ENCODE results near the gene CCNF.
A peak's percentile ranks its signal among the peaks of the same experiment; 100 is the strongest.

The CCNF gene

GRCh38 chr16:2480948-2481347 is 51.7 kb downstream of the CCNF start:
- TF ChIP-seq CTCF (conservative IDR thresholded peaks at IDR 0.05; ENCODE audit: control insufficient read depth, insufficient read depth, low read depth, low read length) = no peak
- no peak for DNase-seq (ENCODE audit: low read depth)
- H3K4me3 ChIP-seq (ENCODE audit: control insufficient read depth, low read depth, low read length) = no peak overlapping the region

GRCh38 chr16:2481676-2482075 is 52.4 kb downstream of the CCNF start:
- H3K4me3 ChIP-seq (ENCODE audit: control insufficient read depth, low read depth, low read length) = no peak overlapping the region
- no peak for TF ChIP-seq CTCF (conservative IDR thresholded peaks at IDR 0.05; ENCODE audit: control insufficient read depth, insufficient read depth, low read depth, low read length)
- DNase-seq (ENCODE audit: low read depth) = no peak

GRCh38 chr16:2482249-2482648 is 53.0 kb downstream of the CCNF start:
- DNase-seq (ENCODE audit: low read depth) = no peak
- H3K4me3 ChIP-seq (ENCODE audit: control insufficient read depth, low read depth, low read length) = no peak overlapping the region
- no peak for TF ChIP-seq CTCF (conservative IDR thresholded peaks at IDR 0.05; ENCODE audit: control insufficient read depth, insufficient read depth, low read depth, low read length)

GRCh38 chr16:2482708-2483534 is 53.7 kb downstream of the CCNF start:
- DNase-seq (ENCODE audit: low read depth) = peak; percentile 59
- H3K4me3 ChIP-seq (ENCODE audit: control insufficient read depth, low read depth, low read length) = peak overlapping the region; percentile 6

DNA sequence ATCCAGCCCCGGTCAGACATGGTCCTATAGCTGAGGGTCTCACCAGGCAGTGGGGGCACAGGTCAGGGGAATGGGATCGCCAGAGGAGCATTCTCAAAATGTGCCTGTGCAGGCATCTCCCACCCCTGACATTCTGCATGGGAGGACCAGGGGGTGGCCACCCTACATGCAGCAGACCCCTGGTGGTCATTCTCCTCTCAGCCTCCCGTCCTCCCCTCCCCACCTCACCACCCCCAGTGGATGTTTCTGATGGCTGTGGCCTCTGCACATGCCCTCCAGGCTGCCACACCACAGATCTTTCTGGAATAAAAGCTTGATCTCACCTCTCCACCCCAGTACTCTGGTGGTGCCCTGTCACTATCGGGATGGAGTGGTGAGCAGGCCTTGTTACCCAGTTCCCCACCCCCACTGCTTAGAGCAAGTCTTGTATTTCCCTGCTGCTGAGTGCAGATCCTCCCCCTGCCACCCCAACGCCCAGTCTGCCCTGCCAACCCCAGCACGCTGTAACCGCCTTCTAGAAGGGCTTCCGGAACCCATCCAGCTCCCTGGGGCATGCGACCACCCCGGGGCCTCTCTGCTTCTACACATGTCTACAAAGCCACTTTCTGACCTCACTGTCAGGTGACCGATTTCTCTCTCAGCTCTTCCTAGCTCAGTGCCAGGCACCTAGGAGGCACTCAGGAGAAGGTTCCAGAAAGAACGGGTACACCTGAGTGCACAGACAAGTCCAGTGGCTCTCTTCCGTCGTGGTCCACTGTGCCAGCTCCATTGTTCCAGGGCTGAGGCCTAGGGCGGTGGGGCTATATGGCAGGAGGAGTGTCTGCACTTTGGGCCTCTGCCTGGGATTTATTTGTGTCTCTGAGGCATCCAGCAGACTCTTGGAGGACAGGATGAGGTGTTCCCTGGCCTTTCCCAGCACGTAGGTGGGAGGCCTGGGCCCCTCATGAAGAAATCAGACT is 55.0 kb downstream of the CCNF start:
- no peak for DNase-seq (ENCODE audit: low read depth)
- TF ChIP-seq CTCF (conservative IDR thresholded peaks at IDR 0.05; ENCODE audit: control insufficient read depth, insufficient read depth, low read depth, low read length) = no peak
- H3K4me3 ChIP-seq (ENCODE audit: control insufficient read depth, low read depth, low read length) = no peak overlapping the region

More at GRCh38 chr16:2482708-2483534, 53.7 kb downstream of the CCNF start:
- no peak for TF ChIP-seq CTCF (conservative IDR thresholded peaks at IDR 0.05; ENCODE audit: control insufficient read depth, insufficient read depth, low read depth, low read length)

- no peak for TF ChIP-seq CTCF (conservative IDR thresholded peaks at IDR 0.05; ENCODE audit: control insufficient read depth, insufficient read depth, low read depth, low read length)
These were observed 55.8 kb downstream of the CCNF start for GRCh38 chr16:2484898-2485508.

More at GRCh38 chr16:2484898-2485508, 55.8 kb downstream of the CCNF start:
- DNase-seq (ENCODE audit: low read depth) = no peak
- H3K4me3 ChIP-seq (ENCODE audit: control insufficient read depth, low read depth, low read length) = no peak overlapping the region

Measured in fibroblast of mammary gland (primary cell).